Measurements from ENCODE around the gene ARF3. TPM values are rescaled to one million over a fixed set of nuclear protein-coding genes. Genes with fewer than 3 reads are reported as not detected.

The ARF3 gene
- total RNA-seq, 1 donor from 2014 or later, result 128 TPM

DNA sequence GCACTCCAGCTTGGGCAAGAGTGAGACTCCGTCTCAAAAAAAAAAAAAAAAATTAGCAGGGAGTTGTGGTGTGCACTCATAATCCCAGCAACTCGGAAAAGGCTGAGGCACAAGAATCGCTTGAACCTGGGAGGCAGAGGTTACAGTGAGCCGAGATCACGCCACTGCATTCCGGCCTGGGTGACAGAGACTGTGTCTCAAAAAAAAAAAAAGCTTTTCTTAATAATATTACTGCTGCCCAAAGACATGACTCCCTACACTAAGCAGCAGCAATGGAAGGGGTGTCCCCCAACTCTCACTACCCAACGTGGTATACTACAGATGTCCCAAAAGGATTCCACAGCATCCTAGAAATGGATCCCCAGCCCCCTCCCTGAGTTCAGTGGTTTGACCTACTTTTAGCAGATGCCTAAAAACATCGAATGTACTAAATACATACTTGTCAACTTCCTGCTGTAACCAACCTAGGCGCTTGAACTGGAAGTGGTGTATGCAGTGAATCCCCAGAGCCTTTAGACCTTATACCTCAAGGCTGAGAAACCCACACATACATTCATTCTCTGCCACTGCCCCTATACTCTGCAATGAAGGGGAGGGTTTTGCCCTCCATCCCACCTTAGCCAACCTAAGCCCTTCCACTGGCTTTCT lies 23.5 kb downstream of the ARF3 start:
- Mint-ChIP-seq H3K27ac (ENCODE audit: unreplicated experiment) (no peak overlapping the region), H3K27me3 (ENCODE audit: low read depth) (no peaks in the 10 kb centered on the region), H3K4me3 (ENCODE audit: unreplicated experiment) (no peak overlapping the region), H3K9me3 (ENCODE audit: low read depth) (no peaks in the 10 kb centered on the region), H3K4me1 (ENCODE audit: low read depth) (no peaks in the 10 kb centered on the region), H3K36me3 (ENCODE audit: low read depth) (peaks cover 28% of the 10 kb centered on the region)
- DNase-seq (ENCODE audit: low spot score), result no peak
- TF ChIP-seq, protein P1, sequence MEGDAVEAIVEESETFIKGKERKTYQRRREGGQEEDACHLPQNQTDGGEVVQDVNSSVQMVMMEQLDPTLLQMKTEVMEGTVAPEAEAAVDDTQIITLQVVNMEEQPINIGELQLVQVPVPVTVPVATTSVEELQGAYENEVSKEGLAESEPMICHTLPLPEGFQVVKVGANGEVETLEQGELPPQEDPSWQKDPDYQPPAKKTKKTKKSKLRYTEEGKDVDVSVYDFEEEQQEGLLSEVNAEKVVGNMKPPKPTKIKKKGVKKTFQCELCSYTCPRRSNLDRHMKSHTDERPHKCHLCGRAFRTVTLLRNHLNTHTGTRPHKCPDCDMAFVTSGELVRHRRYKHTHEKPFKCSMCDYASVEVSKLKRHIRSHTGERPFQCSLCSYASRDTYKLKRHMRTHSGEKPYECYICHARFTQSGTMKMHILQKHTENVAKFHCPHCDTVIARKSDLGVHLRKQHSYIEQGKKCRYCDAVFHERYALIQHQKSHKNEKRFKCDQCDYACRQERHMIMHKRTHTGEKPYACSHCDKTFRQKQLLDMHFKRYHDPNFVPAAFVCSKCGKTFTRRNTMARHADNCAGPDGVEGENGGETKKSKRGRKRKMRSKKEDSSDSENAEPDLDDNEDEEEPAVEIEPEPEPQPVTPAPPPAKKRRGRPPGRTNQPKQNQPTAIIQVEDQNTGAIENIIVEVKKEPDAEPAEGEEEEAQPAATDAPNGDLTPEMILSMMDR (IDR thresholded peaks at IDR 0.05), result no peak

DNA sequence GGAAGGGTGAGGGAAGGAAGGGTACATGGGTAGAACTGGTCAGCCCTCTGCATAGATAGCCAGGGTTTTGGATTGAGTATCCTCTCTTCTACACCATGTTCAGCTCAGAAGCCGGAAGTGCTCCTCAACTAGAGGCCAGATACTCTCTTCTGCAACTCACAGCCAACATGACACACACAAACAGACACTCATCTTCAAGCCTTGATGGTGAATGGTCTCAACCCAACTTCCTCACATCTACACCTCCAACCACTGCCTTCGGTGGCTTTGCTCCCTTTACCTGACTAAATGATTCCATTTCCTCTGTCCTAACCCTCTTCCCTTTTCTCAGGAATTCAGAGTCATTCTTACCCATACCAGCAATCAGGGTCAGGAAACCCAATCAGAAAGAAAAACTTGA lies 24.4 kb downstream of the ARF3 start:
- DNase-seq (ENCODE audit: low spot score), result no peak
- Mint-ChIP-seq H3K4me3 (ENCODE audit: unreplicated experiment) (no peak overlapping the region), H3K4me1 (ENCODE audit: low read depth) (no peaks in the 10 kb centered on the region), H3K9me3 (ENCODE audit: low read depth) (no peaks in the 10 kb centered on the region), H3K27me3 (ENCODE audit: low read depth) (no peaks in the 10 kb centered on the region), H3K36me3 (ENCODE audit: low read depth) (peaks cover 28% of the 10 kb centered on the region), H3K27ac (ENCODE audit: unreplicated experiment) (no peak overlapping the region)
- TF ChIP-seq, protein P1 (IDR thresholded peaks at IDR 0.05), result no peak

DNA sequence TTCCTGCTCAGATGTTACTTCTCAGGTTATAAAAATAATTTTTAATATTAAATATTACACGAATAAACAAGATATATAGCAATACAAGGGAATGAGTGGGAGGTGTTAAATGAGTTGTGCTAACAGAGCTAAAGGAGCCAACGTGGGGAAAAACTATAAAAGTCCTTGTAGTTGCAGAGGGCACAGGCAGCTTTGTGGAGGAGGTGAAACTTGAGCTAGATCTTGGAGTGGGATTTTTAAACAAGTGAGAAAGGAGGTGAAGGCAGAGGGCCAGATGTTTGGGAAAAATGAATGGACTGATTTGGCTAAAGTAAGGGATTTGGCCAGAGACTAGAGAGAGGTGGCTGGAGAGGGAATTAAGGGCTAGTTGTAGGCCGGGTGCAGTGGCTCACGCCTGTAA lies 26.8 kb downstream of the ARF3 start:
- no peak overlapping the region for H3K27ac Mint-ChIP-seq (ENCODE audit: unreplicated experiment)
- TF ChIP-seq, protein P1 (IDR thresholded peaks at IDR 0.05), result no peak
- peaks cover 30% of the 10 kb centered on the region for H3K36me3 Mint-ChIP-seq (ENCODE audit: low read depth)
- DNase-seq (ENCODE audit: low spot score), result no peak
- H3K9me3 Mint-ChIP-seq (ENCODE audit: low read depth), result no peaks in the 10 kb centered on the region
- H3K4me1 Mint-ChIP-seq (ENCODE audit: low read depth), result peaks cover 3% of the 10 kb centered on the region
- H3K4me3 Mint-ChIP-seq (ENCODE audit: unreplicated experiment), result no peak overlapping the region
- H3K27me3 Mint-ChIP-seq (ENCODE audit: low read depth), result no peaks in the 10 kb centered on the region

DNA sequence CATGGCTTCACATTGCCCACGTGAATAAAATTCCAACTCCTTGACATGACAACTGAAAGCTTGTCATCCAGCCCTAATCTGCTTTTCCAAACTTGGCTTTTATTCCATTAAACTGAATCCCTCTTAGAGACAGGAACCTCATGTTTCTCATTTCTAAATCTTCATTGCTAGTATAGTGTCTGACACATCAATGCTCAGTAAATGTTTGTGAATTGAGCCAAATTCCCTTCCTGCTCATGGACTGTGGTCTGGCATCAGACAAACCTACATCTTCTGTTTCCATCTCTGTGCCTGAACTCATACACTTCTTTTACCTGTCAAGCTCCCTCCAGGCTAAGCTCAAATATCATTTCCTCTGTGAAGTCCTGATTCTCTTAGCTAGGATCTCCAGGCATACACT lies 27.7 kb downstream of the ARF3 start:
- Mint-ChIP-seq H3K36me3 (ENCODE audit: low read depth) (peaks cover 30% of the 10 kb centered on the region), H3K9me3 (ENCODE audit: low read depth) (no peaks in the 10 kb centered on the region), H3K4me3 (ENCODE audit: unreplicated experiment) (no peak overlapping the region), H3K4me1 (ENCODE audit: low read depth) (peaks cover 4% of the 10 kb centered on the region), H3K27ac (ENCODE audit: unreplicated experiment) (no peak overlapping the region), H3K27me3 (ENCODE audit: low read depth) (no peaks in the 10 kb centered on the region)
- TF ChIP-seq, protein P1 (IDR thresholded peaks at IDR 0.05), result no peak
- DNase-seq (ENCODE audit: low spot score), result no peak

DNA sequence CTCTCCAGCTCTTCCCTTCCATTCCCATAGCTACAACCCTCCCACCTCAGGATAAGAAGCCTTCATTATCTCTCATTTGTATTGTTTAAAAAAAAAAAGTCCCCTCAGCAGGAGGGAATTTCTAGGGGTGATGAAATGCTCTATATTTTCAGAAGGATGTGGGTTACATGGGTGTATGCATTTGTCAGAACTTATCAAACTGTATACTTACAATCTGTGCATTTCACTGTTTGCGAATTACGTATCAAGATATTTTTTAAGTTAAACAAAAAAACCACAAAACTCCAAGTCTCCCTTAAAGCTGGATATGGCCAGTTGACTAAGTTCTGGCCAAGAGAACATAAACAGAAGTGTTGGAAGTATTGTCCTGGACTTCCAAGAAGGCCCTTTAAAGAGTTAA lies 30.0 kb downstream of the ARF3 start:
- Mint-ChIP-seq H3K9me3 (ENCODE audit: low read depth) (no peaks in the 10 kb centered on the region), H3K4me1 (ENCODE audit: low read depth) (peaks cover 4% of the 10 kb centered on the region), H3K36me3 (ENCODE audit: low read depth) (peaks cover 23% of the 10 kb centered on the region), H3K4me3 (ENCODE audit: unreplicated experiment) (no peak overlapping the region), H3K27ac (ENCODE audit: unreplicated experiment) (no peak overlapping the region), H3K27me3 (ENCODE audit: low read depth) (no peaks in the 10 kb centered on the region)
- TF ChIP-seq, protein P1 (IDR thresholded peaks at IDR 0.05), result no peak
- no peak for DNase-seq (ENCODE audit: low spot score)
